Head of caudate nucleus (tissue), 42 donors: ENCODE data around the gene MICOS13.

Experiments
- DNase-seq, 42 donors: peaks; one replicate each; pipeline versions ENCODE4 v3.0.0 to v3.0.0-alpha.2; 2020 to 2021; ENCODE audit warnings: mixed read lengths in 7 of 42
- intact Hi-C: fragments of 100-400 bp; cut with DNase I; formaldehyde crosslinking; loops from one replicate; pipeline ENCODE4 v1.15.0; 2022

MICOS13 gene

GRCh38 chr19:5646703-5647102 is 33.6 kb downstream of the MICOS13 start:
- intact Hi-C loops: no loop called here

GRCh38 chr19:5645409-5645808 is 34.9 kb downstream of the MICOS13 start:
- intact Hi-C loops: no loop called here
- DNase-seq: no peak

More at GRCh38 chr19:5646703-5647102, 33.6 kb downstream of the MICOS13 start:
- no peak for DNase-seq

GRCh38 chr19:5644037-5644436 is 36.3 kb downstream of the MICOS13 start:
- intact Hi-C loops: no loop called here
- DNase-seq: no peak

GRCh38 chr19:5643060-5643459 is 37.3 kb downstream of the MICOS13 start:
- intact Hi-C loops: no loop called here
- DNase-seq: no peak

- intact Hi-C loops: no loop called here
These were observed 38.1 kb downstream of the MICOS13 start for GRCh38 chr19:5642204-5642603.

GRCh38 chr19:5641171-5641570 is 39.1 kb downstream of the MICOS13 start:
- DNase-seq: no peak

More at GRCh38 chr19:5642204-5642603, 38.1 kb downstream of the MICOS13 start:
- no peak for DNase-seq

GRCh38 chr19:5637971-5638370 is 42.3 kb downstream of the MICOS13 start:
- intact Hi-C loops: no loop called here
- no peak for DNase-seq

More at GRCh38 chr19:5641171-5641570, 39.1 kb downstream of the MICOS13 start:
- intact Hi-C loops: no loop called here

GRCh38 chr19:5635427-5635826 is 44.9 kb downstream of the MICOS13 start:
- DNase-seq: no peak
- intact Hi-C loops: no loop called here

GRCh38 chr19:5632657-5633056 is 47.7 kb downstream of the MICOS13 start:
- intact Hi-C loops: no loop called here
- no peak for DNase-seq

- intact Hi-C loops: no loop called here
- DNase-seq: no peak
These were observed 48.1 kb downstream of the MICOS13 start for GRCh38 chr19:5632241-5632612.

- DNase-seq: no peak
- intact Hi-C loops: no loop called here
These were observed 48.6 kb downstream of the MICOS13 start for GRCh38 chr19:5631567-5632240.

- intact Hi-C loops: no loop called here
- DNase-seq: no peak
These were observed 51.3 kb downstream of the MICOS13 start for GRCh38 chr19:5628919-5629481.

- no peak for DNase-seq
- intact Hi-C loops: no loop called here
These were observed 51.9 kb downstream of the MICOS13 start for GRCh38 chr19:5628461-5628860.
